WTC11 (cell line): ENCODE results near the gene KCNQ4. TPM values are rescaled to one million over a fixed set of nuclear protein-coding genes. Genes with fewer than 3 reads are reported as not detected.
A peak's percentile ranks its signal among the peaks of the same experiment; 100 is the strongest.

ENCODE experiments used
- ATAC-seq: fragments of 200-7000 bp; cut with Tn5 transposase; 2 replicates; pipeline ENCODE4 v1.10.0; 2021; ENCODE audit warnings: mild to moderate bottlenecking, moderate library complexity
- CTCF ChIA-PET: fragments of 300-600 bp; sonication (Branson Sonifier 250); formaldehyde crosslinking; loops from one replicate; lab custom pipeline; 2021; ENCODE audit warnings: antibody characterized with exemption; lab: Charles Lee
- POLR2A ChIA-PET: fragments of 350-600 bp; sonication (Branson Sonifier 250); formaldehyde crosslinking; loops from one replicate; lab custom pipeline; 2021; ENCODE audit warnings: antibody characterized with exemption; lab: Charles Lee
- DNase-seq: peaks from one replicate; pipeline ENCODE4 v3.0.0; 2021; ENCODE audit warnings: low spot score
- H3K27ac Mint-ChIP-seq: 2 replicates; pipeline ENCODE4 v1.8.0; 2021; ENCODE audit warnings: mixed read lengths
- H3K27me3 Mint-ChIP-seq: 2 replicates; pipeline ENCODE4 v1.8.0; 2021; ENCODE audit warnings: low read depth, mild to moderate bottlenecking, moderate library complexity, mixed read lengths
- H3K36me3 Mint-ChIP-seq: 2 replicates; pipeline ENCODE4 v1.8.0; 2021; ENCODE audit warnings: mixed read lengths
- H3K4me1 Mint-ChIP-seq: 2 replicates; pipeline ENCODE4 v1.8.0; 2022; ENCODE audit warnings: mixed read lengths
- H3K4me3 Mint-ChIP-seq: 2 replicates; pipeline ENCODE4 v1.8.0; 2021; ENCODE audit warnings: mild to moderate bottlenecking, moderate library complexity, mixed read lengths
- H3K9me3 Mint-ChIP-seq: 2 replicates; pipeline ENCODE4 v1.8.0; 2021; ENCODE audit warnings: mixed read lengths
- ATF3 ChIP-seq: sonication (generic); formaldehyde crosslinking; conservative IDR thresholded peaks from 2 replicates; pipeline ENCODE4 v1.8.1; 2022; ENCODE audit warnings: mild to moderate bottlenecking, missing genetic modification reagents
- CTCF ChIP-seq: fragments of 200-600 bp; IDR thresholded peaks from 2 replicates; pipeline ENCODE4 v1.8.0; 2022; ENCODE audit warnings: antibody characterized with exemption
- E2F1 ChIP-seq: sonication (generic); formaldehyde crosslinking; IDR thresholded peaks from 2 replicates; pipeline ENCODE4 v1.8.0; 2022; ENCODE audit warnings: mild to moderate bottlenecking, missing genetic modification reagents
- GABPB1 ChIP-seq: sonication (generic); formaldehyde crosslinking; IDR thresholded peaks from 2 replicates; pipeline ENCODE4 v1.8.1; 2023; ENCODE audit warnings: mild to moderate bottlenecking, missing genetic modification reagents
- HMGXB4 ChIP-seq: sonication (generic); formaldehyde crosslinking; IDR thresholded peaks from 2 replicates; pipeline ENCODE4 v1.8.1; 2023; ENCODE audit warnings: mild to moderate bottlenecking, moderate library complexity, missing genetic modification reagents
- IRF2 ChIP-seq: sonication (generic); formaldehyde crosslinking; IDR thresholded peaks from 2 replicates; pipeline ENCODE4 v1.8.0; 2022; ENCODE audit warnings: low read depth, missing genetic modification reagents, borderline replicate concordance
- MYBL2 ChIP-seq: sonication (generic); formaldehyde crosslinking; IDR thresholded peaks from 2 replicates; pipeline ENCODE4 v1.8.1; 2023; ENCODE audit warnings: mild to moderate bottlenecking, moderate library complexity, missing genetic modification reagents
- NFATC4 ChIP-seq: fragments of 250-450 bp; sonication (Bioruptor Pico); IDR thresholded peaks from 2 replicates; pipeline ENCODE4 v1.9.0; 2021; ENCODE audit warnings: mild to moderate bottlenecking
- NR2C2 ChIP-seq: sonication (generic); formaldehyde crosslinking; IDR thresholded peaks from 2 replicates; pipeline ENCODE4 v1.8.0; 2022; ENCODE audit warnings: mild to moderate bottlenecking, missing genetic modification reagents
- SP1 ChIP-seq: sonication (generic); formaldehyde crosslinking; conservative IDR thresholded peaks from 2 replicates; pipeline ENCODE4 v1.8.1; 2022; ENCODE audit warnings: missing genetic modification reagents
- TCF7 ChIP-seq: sonication (generic); formaldehyde crosslinking; IDR thresholded peaks from 2 replicates; pipeline ENCODE4 v1.8.0; 2022; ENCODE audit warnings: mild to moderate bottlenecking, low read depth, missing genetic modification reagents, moderate library complexity
- ZBTB43 ChIP-seq: sonication (generic); formaldehyde crosslinking; IDR thresholded peaks from 2 replicates; pipeline ENCODE4 v1.8.1; 2023; ENCODE audit warnings: mild to moderate bottlenecking, missing genetic modification reagents
- ZNF138 ChIP-seq: sonication (generic); formaldehyde crosslinking; conservative IDR thresholded peaks from 2 replicates; pipeline ENCODE4 v1.8.1; 2022; ENCODE audit warnings: mild to moderate bottlenecking, moderate library complexity, missing genetic modification reagents
- ZNF263 ChIP-seq: sonication (generic); formaldehyde crosslinking; IDR thresholded peaks from 2 replicates; pipeline ENCODE4 v1.8.1; 2022; ENCODE audit warnings: low read depth, mild to moderate bottlenecking, moderate library complexity, missing genetic modification reagents
- ZNF317 ChIP-seq: sonication (generic); formaldehyde crosslinking; IDR thresholded peaks from 2 replicates; pipeline ENCODE4 v1.8.1; 2023; ENCODE audit warnings: low read depth, mild to moderate bottlenecking, moderate library complexity, missing genetic modification reagents, borderline replicate concordance
- ZNF416 ChIP-seq: fragments of 250-450 bp; sonication (Bioruptor Pico); IDR thresholded peaks from 2 replicates; pipeline ENCODE4 v1.9.0; 2021; ENCODE audit warnings: mild to moderate bottlenecking, inconsistent platforms
- ZNF423 ChIP-seq: fragments of 250-450 bp; sonication (Bioruptor Pico); IDR thresholded peaks from 2 replicates; pipeline ENCODE4 v2.1.2; 2022; ENCODE audit warnings: mild to moderate bottlenecking, moderate library complexity
- ZNF512 ChIP-seq: sonication (generic); formaldehyde crosslinking; IDR thresholded peaks from 2 replicates; pipeline ENCODE4 v1.8.1; 2022; ENCODE audit warnings: missing genetic modification reagents, borderline replicate concordance
- ZSCAN18 ChIP-seq: fragments of 250-450 bp; sonication (Bioruptor Pico); IDR thresholded peaks from 2 replicates; pipeline ENCODE4 v2.1.2; 2022; ENCODE audit warnings: mild to moderate bottlenecking, moderate library complexity
- total RNA-seq: library from RNA; stranded (reverse); gene quantifications from 3 replicates; pipeline ENCODE4 v1.2.3, GENCODE V29; 2021

KCNQ4 gene
- total RNA-seq, 1 experiment from 2014 or later, result 4.0 TPM

GRCh38 chr1:40853113-40853884 is 69.7 kb downstream of the KCNQ4 start (continued):
- TF ChIP-seq ZNF263, result no peak
- no peak for TF ChIP-seq E2F1 (CRISPR knock-in tag)

- no peaks in the 10 kb centered on the region for H3K36me3 Mint-ChIP-seq
- H3K4me3 Mint-ChIP-seq, result no peak overlapping the region
- H3K4me1 Mint-ChIP-seq, result peaks cover 6% of the 10 kb centered on the region
- H3K27ac Mint-ChIP-seq, result no peak overlapping the region
- no peak for DNase-seq
- peaks cover 8% of the 10 kb centered on the region for H3K27me3 Mint-ChIP-seq
- ATAC-seq, result no peak
- CTCF ChIA-PET, result interaction anchor here (1.1 to 19.7 kb wide), 6 partner anchors 9 to 126 kb away, joined by 3 to 515 read pairs (median 5); partner anchors contain the start of genes CITED4 and CTPS1
- no peaks in the 10 kb centered on the region for H3K9me3 Mint-ChIP-seq
- TF ChIP-seq TCF7 (no peak), ZNF317 (no peak), HMGXB4 (CRISPR knock-in tag) (no peak)
- POLR2A ChIA-PET, result no interaction called here
These were observed 70.2 kb downstream of the KCNQ4 start for GRCh38 chr1:40853885-40854170.

- ATAC-seq (peak; percentile 81), DNase-seq (peak; percentile 66)
- H3K9me3 Mint-ChIP-seq, result no peaks in the 10 kb centered on the region
- H3K36me3 Mint-ChIP-seq, result no peaks in the 10 kb centered on the region
- TF ChIP-seq IRF2 (CRISPR knock-in tag) (no peak), CTCF (peak; percentile 50; the same call in 1 of the 2 replicates), MYBL2 (CRISPR knock-in tag) (no peak), ZNF138 (CRISPR knock-in tag) (no peak)
- CTCF ChIA-PET, result interaction anchor here (0.5 to 19.7 kb wide), 5 partner anchors 23 to 125 kb away, joined by 3 to 515 read pairs (median 3); no protein-coding TSS in a partner anchor
- no peak overlapping the region for H3K4me3 Mint-ChIP-seq
- H3K27ac Mint-ChIP-seq, result no peak overlapping the region
- POLR2A ChIA-PET, result no interaction called here
- peaks cover 3% of the 10 kb centered on the region for H3K4me1 Mint-ChIP-seq
- peaks cover 25% of the 10 kb centered on the region for H3K27me3 Mint-ChIP-seq
These were observed 71.9 kb downstream of the KCNQ4 start for GRCh38 chr1:40855513-40855912.

GRCh38 chr1:40856116-40856515 is 72.5 kb downstream of the KCNQ4 start:
- no peak for DNase-seq
- peaks cover 31% of the 10 kb centered on the region for H3K27me3 Mint-ChIP-seq
- no peak for ATAC-seq
- ChIA-PET CTCF (interaction anchor here (0.7 to 19.7 kb wide), 5 partner anchors 62 to 124 kb away, joined by 3 to 515 read pairs (median 3); no protein-coding TSS in a partner anchor), POLR2A (no interaction called here)
- H3K36me3 Mint-ChIP-seq, result no peaks in the 10 kb centered on the region
- H3K9me3 Mint-ChIP-seq, result no peaks in the 10 kb centered on the region
- no peak overlapping the region for H3K4me3 Mint-ChIP-seq
- peaks cover 8% of the 10 kb centered on the region for H3K4me1 Mint-ChIP-seq
- H3K27ac Mint-ChIP-seq, result no peak overlapping the region
- TF ChIP-seq ZSCAN18 (CRISPR knock-in tag), result no peak
- TF ChIP-seq ZNF317, result no peak
- TF ChIP-seq ZBTB43 (CRISPR knock-in tag), result no peak
- TF ChIP-seq SP1, result no peak
- no peak for TF ChIP-seq NR2C2 (CRISPR knock-in tag)
- no peak for TF ChIP-seq ZNF423 (CRISPR knock-in tag)
- TF ChIP-seq ZNF416, result no peak
- no peak for TF ChIP-seq GABPB1
- TF ChIP-seq ZNF512 (CRISPR knock-in tag), result no peak
- no peak for TF ChIP-seq ATF3
- no peak for TF ChIP-seq NFATC4 (CRISPR knock-in tag)
